ENCODE results near the gene DCBLD2. TPM values are rescaled to one million over a fixed set of nuclear protein-coding genes. Genes with fewer than 3 reads are reported as not detected.
"Not testable (repeated sequence)": the region's sequence is repeated elsewhere in the genome, so short reads cannot be mapped to it uniquely, and the experiment has no call there.

The DCBLD2 gene
- total RNA-seq, 2 experiments from 2014 or later = 1.3 to 2.1 TPM

GRCh38 chr3:98855806-98856400 lies 45.6 kb downstream of the DCBLD2 start:
- Mint-ChIP-seq H3K27me3 (ENCODE audit: low read depth) (no peaks in the 10 kb centered on the region), H3K27ac (no peak overlapping the region), H3K36me3 (ENCODE audit: low read depth) (peaks cover 24% of the 10 kb centered on the region), H3K4me1 (ENCODE audit: low read depth) (no peaks in the 10 kb centered on the region), H3K9me3 (peaks cover 15% of the 10 kb centered on the region), H3K4me3 (no peak overlapping the region)
- CTCF ChIA-PET = interaction anchor here (1.3 kb wide), 1 partner anchor 38 kb away, joined by 3 read pairs; no protein-coding TSS in a partner anchor
- DNase-seq = no peak
- intact Hi-C loops (cut with micrococcal nuclease) = no loop called here

GRCh38 chr3:98848108-98848507 lies 53.4 kb downstream of the DCBLD2 start:
- intact Hi-C loops (cut with micrococcal nuclease) = no loop called here
- H3K4me1 Mint-ChIP-seq (ENCODE audit: low read depth) = no peaks in the 10 kb centered on the region
- H3K27ac Mint-ChIP-seq = no peak overlapping the region
- CTCF ChIA-PET = no interaction called here
- H3K27me3 Mint-ChIP-seq (ENCODE audit: low read depth) = no peaks in the 10 kb centered on the region
- H3K36me3 Mint-ChIP-seq (ENCODE audit: low read depth) = peaks cover 8% of the 10 kb centered on the region
- peaks cover 3% of the 10 kb centered on the region for H3K9me3 Mint-ChIP-seq
- no peak overlapping the region for H3K4me3 Mint-ChIP-seq
- DNase-seq = no peak

- no peaks in the 10 kb centered on the region for H3K27me3 Mint-ChIP-seq (ENCODE audit: low read depth)
- no peak for DNase-seq
- peaks cover 8% of the 10 kb centered on the region for H3K36me3 Mint-ChIP-seq (ENCODE audit: low read depth)
- H3K4me3 Mint-ChIP-seq = no peak overlapping the region
- peaks cover 3% of the 10 kb centered on the region for H3K9me3 Mint-ChIP-seq
- CTCF ChIA-PET = interaction anchor here (0.6 kb wide), 1 partner anchor 143 kb away, joined by 3 read pairs; no protein-coding TSS in a partner anchor
- no peak overlapping the region for H3K27ac Mint-ChIP-seq
- intact Hi-C loops (cut with micrococcal nuclease) = no loop called here
- H3K4me1 Mint-ChIP-seq (ENCODE audit: low read depth) = no peaks in the 10 kb centered on the region
Measured at GRCh38 chr3:98846101-98846500, 55.4 kb downstream of the DCBLD2 start.

GRCh38 chr3:98843266-98843959 lies 58.1 kb downstream of the DCBLD2 start:
- Mint-ChIP-seq H3K27ac (no peak overlapping the region), H3K4me1 (ENCODE audit: low read depth) (no peaks in the 10 kb centered on the region), H3K4me3 (no peak overlapping the region), H3K9me3 (peaks cover 1% of the 10 kb centered on the region), H3K36me3 (ENCODE audit: low read depth) (peaks cover 8% of the 10 kb centered on the region), H3K27me3 (ENCODE audit: low read depth) (no peaks in the 10 kb centered on the region)
- CTCF ChIA-PET = no interaction called here
- no peak for DNase-seq
- intact Hi-C loops (cut with micrococcal nuclease) = no loop called here

GRCh38 chr3:98839846-98840245 lies 61.6 kb downstream of the DCBLD2 start:
- CTCF ChIA-PET = no interaction called here
- Mint-ChIP-seq H3K27ac (no peak overlapping the region), H3K4me3 (no peak overlapping the region), H3K36me3 (ENCODE audit: low read depth) (peaks cover 4% of the 10 kb centered on the region), H3K4me1 (ENCODE audit: low read depth) (no peaks in the 10 kb centered on the region), H3K9me3 (no peaks in the 10 kb centered on the region), H3K27me3 (ENCODE audit: low read depth) (no peaks in the 10 kb centered on the region)
- intact Hi-C loops (cut with micrococcal nuclease) = no loop called here
- no peak for DNase-seq

GRCh38 chr3:98831060-98831459 lies 70.4 kb downstream of the DCBLD2 start:
- DNase-seq; intact Hi-C loops (cut with micrococcal nuclease); H3K36me3 Mint-ChIP-seq (ENCODE audit: low read depth); H3K27me3 Mint-ChIP-seq (ENCODE audit: low read depth); H3K27ac Mint-ChIP-seq; H3K4me3 Mint-ChIP-seq; H3K4me1 Mint-ChIP-seq (ENCODE audit: low read depth): not testable (repeated sequence)
- CTCF ChIA-PET = interaction anchor here (0.8 kb wide), 1 partner anchor 163 kb away, joined by 4 read pairs; no protein-coding TSS in a partner anchor
- H3K9me3 Mint-ChIP-seq = peaks cover 24% of the 10 kb centered on the region

GRCh38 chr3:98829246-98829832 lies 72.2 kb downstream of the DCBLD2 start:
- no peaks in the 10 kb centered on the region for H3K36me3 Mint-ChIP-seq (ENCODE audit: low read depth)
- CTCF ChIA-PET = no interaction called here
- no peaks in the 10 kb centered on the region for H3K4me1 Mint-ChIP-seq (ENCODE audit: low read depth)
- no peak overlapping the region for H3K27ac Mint-ChIP-seq
- no peak for DNase-seq
- no peaks in the 10 kb centered on the region for H3K27me3 Mint-ChIP-seq (ENCODE audit: low read depth)
- H3K9me3 Mint-ChIP-seq = peaks cover 24% of the 10 kb centered on the region
- no peak overlapping the region for H3K4me3 Mint-ChIP-seq
- intact Hi-C loops (cut with micrococcal nuclease) = no loop called here

- Mint-ChIP-seq H3K27ac (no peak overlapping the region), H3K4me3 (no peak overlapping the region), H3K4me1 (ENCODE audit: low read depth) (no peaks in the 10 kb centered on the region), H3K27me3 (ENCODE audit: low read depth) (no peaks in the 10 kb centered on the region), H3K36me3 (ENCODE audit: low read depth) (no peaks in the 10 kb centered on the region), H3K9me3 (peaks cover 18% of the 10 kb centered on the region)
- intact Hi-C loops (cut with micrococcal nuclease) = no loop called here
- DNase-seq = no peak
- CTCF ChIA-PET = interaction anchor here (1.3 to 3.2 kb wide), 3 partner anchors 10 to 12 kb away, joined by 3 to 11 read pairs (median 3); no protein-coding TSS in a partner anchor
Measured at GRCh38 chr3:98827221-98827920, 74.1 kb downstream of the DCBLD2 start.

GRCh38 chr3:98826126-98826525 lies 75.4 kb downstream of the DCBLD2 start:
- H3K4me3 Mint-ChIP-seq = no peak overlapping the region
- intact Hi-C loops (cut with micrococcal nuclease) = no loop called here
- no peak for DNase-seq
- no peaks in the 10 kb centered on the region for H3K36me3 Mint-ChIP-seq (ENCODE audit: low read depth)
- H3K27ac Mint-ChIP-seq = no peak overlapping the region
- H3K4me1 Mint-ChIP-seq (ENCODE audit: low read depth) = no peaks in the 10 kb centered on the region
- CTCF ChIA-PET = interaction anchor here (0.7 to 3.2 kb wide), 2 partner anchors 9 to 225 kb away, joined by 6 to 11 read pairs; no protein-coding TSS in a partner anchor
- peaks cover 11% of the 10 kb centered on the region for H3K9me3 Mint-ChIP-seq
- no peaks in the 10 kb centered on the region for H3K27me3 Mint-ChIP-seq (ENCODE audit: low read depth)

GRCh38 chr3:98824256-98824655 lies 77.2 kb downstream of the DCBLD2 start:
- DNase-seq = no peak
- Mint-ChIP-seq H3K4me1 (ENCODE audit: low read depth) (no peaks in the 10 kb centered on the region), H3K27ac (no peak overlapping the region), H3K9me3 (peaks cover 2% of the 10 kb centered on the region), H3K4me3 (no peak overlapping the region), H3K27me3 (ENCODE audit: low read depth) (no peaks in the 10 kb centered on the region), H3K36me3 (ENCODE audit: low read depth) (no peaks in the 10 kb centered on the region)
- CTCF ChIA-PET = interaction anchor here (0.5 to 1.7 kb wide), 2 partner anchors 10 to 491 kb away, joined by 5 to 7 read pairs; no protein-coding TSS in a partner anchor
- intact Hi-C loops (cut with micrococcal nuclease) = no loop called here

GRCh38 chr3:98823791-98824190 lies 77.7 kb downstream of the DCBLD2 start:
- Mint-ChIP-seq H3K4me3 (no peak overlapping the region), H3K36me3 (ENCODE audit: low read depth) (no peaks in the 10 kb centered on the region), H3K27ac (no peak overlapping the region), H3K9me3 (peaks cover under 1% of the 10 kb centered on the region), H3K4me1 (ENCODE audit: low read depth) (no peaks in the 10 kb centered on the region), H3K27me3 (ENCODE audit: low read depth) (no peaks in the 10 kb centered on the region)
- DNase-seq = no peak
- CTCF ChIA-PET = interaction anchor here (0.5 to 1.7 kb wide), 2 partner anchors 10 to 491 kb away, joined by 5 to 7 read pairs; no protein-coding TSS in a partner anchor
- intact Hi-C loops (cut with micrococcal nuclease) = no loop called here

GRCh38 chr3:98821063-98821462 lies 80.4 kb downstream of the DCBLD2 start:
- intact Hi-C loops (cut with micrococcal nuclease) = no loop called here
- CTCF ChIA-PET = interaction anchor here (0.7 kb wide), 1 partner anchor 202 kb away, joined by 3 read pairs; no protein-coding TSS in a partner anchor
- no peak overlapping the region for H3K27ac Mint-ChIP-seq
- H3K9me3 Mint-ChIP-seq = no peaks in the 10 kb centered on the region
- no peaks in the 10 kb centered on the region for H3K36me3 Mint-ChIP-seq (ENCODE audit: low read depth)
- no peaks in the 10 kb centered on the region for H3K27me3 Mint-ChIP-seq (ENCODE audit: low read depth)
- DNase-seq = no peak
- H3K4me3 Mint-ChIP-seq = no peak overlapping the region
- H3K4me1 Mint-ChIP-seq (ENCODE audit: low read depth) = no peaks in the 10 kb centered on the region
